Kasumi-1 (cell line): ENCODE measurements around the gene TARBP1.

Experiments
- DNase-seq, 2 experiments: peaks; one replicate each; lab custom pipeline; 2025; lab: John Stamatoyannopoulos, UW

Gene TARBP1

DNA sequence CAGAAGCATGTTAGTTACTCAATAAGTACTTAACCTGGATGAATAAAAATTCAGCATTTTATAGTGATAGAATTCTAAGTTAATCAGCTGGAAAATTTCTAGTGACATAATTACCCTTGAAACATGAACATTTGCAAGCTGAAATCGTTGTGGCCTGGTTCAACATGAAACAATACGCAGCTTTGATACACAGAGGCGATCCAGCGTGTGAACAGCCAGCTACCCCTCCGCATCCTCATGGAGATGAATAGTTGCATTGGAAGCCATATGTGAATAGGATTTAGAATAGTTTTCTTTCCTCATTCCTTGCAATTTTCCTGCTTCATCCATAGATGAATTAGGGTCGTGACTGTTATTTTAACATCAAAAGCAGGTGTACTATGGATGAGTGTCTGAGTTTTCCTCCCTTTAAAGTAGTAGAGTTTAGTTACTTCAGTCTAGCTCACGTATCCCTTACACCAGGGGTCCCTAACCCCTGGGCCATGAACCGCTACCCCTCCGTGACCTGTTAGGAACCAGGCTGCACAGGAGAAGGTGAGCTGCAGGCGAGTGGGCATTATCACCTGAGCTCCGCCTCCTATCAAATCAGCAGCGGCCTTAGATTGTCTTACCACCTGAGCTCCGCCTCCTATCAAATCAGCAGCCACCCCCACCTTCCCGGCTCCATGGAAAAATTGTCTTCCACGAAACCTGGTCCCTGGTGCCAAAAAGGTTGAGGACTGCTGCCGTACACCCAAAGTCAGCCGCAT, 6.2 kb upstream of the TARBP1 start:
- DNase-seq = no peak

DNA sequence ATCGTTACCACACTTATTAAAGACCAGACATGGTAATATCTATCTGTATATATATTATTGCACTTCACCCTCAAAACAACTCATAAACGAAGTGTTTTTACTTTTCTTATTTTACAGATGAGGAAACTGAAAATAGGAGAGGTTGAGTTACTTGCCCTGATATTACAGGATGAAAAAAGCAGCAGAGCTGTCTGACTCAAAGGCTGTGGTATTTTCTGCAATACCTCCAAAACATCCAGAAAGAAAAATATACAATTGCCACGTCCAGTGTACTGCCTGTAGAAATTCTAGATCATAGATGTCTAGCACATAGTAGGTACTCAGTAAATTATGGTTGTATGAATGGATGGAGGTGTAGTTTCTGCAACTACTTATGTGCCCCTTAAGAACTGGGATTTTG, 5.2 kb upstream of the TARBP1 start:
- no peak for DNase-seq

DNA sequence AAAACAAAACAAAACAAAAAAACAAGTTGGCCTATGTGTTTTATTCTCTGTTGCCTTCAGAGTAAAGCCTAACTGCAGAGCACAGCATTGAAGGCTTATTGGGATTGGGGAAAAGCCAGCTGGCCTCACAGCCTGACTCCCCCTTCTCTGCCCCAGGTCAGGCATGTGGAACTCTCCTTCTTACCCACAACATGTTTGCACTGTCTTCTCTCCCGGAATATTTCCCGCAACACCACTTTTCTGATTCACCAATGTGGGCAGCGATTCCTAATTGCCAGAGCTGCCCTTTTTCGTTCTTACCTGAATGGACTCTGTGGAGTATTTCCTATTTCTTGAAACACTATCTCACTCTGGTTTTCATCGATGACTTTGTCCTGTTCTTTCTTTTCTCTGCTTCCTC, 2.8 kb upstream of the TARBP1 start:
- no peak for DNase-seq

DNA sequence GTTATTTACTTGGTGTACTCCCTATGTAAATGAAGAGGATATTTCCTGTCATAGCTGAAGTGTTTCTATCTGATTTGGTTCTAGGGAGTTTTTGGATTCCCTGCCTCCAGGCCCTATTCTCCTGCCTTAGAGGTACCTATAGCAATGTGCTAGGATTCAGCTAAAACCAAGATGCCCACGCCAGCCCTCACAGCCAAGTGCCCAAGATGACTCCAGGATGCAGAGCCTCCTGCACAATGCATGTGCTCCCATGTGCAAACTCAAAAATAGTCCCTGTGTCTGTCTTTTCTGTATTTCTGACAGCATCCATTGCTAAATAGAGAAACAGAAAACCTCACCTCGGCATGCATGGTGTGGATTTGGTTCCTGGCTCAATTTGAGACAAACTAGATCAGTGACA, 887 bp upstream of the TARBP1 start:
- DNase-seq = no peak

DNA sequence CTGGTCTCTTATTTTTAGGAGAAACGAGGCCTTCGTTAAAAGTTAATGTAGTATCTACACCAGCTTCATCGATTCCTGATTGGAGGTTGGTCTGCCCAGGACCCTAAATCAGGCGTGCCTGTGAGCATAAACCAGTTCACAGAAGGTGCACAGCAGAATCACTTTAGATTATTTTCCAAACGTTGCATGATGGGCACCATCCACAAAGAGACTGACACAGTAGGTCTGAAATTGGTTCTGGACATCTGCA, 256 bp upstream of the TARBP1 start:
- DNase-seq = no peak

DNA sequence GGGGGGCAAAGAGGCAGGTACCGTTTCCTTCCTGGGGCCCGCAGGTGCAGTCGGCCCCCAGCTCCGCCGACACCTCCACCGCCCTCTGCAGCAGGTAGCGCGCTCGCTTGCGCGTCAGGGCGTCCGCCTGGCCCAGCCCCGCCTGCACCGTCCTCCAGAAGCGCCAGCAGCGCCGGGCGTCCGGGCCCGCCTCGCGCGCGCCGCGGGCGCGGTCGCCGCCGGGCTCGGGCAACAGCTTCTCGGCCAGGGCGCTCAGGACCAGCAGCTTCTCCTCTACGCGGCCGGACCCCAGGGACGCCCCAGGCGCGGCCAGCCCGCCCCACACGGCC, 863 bp downstream of the TARBP1 start:
- DNase-seq = peak; percentile 24 to 48

DNA sequence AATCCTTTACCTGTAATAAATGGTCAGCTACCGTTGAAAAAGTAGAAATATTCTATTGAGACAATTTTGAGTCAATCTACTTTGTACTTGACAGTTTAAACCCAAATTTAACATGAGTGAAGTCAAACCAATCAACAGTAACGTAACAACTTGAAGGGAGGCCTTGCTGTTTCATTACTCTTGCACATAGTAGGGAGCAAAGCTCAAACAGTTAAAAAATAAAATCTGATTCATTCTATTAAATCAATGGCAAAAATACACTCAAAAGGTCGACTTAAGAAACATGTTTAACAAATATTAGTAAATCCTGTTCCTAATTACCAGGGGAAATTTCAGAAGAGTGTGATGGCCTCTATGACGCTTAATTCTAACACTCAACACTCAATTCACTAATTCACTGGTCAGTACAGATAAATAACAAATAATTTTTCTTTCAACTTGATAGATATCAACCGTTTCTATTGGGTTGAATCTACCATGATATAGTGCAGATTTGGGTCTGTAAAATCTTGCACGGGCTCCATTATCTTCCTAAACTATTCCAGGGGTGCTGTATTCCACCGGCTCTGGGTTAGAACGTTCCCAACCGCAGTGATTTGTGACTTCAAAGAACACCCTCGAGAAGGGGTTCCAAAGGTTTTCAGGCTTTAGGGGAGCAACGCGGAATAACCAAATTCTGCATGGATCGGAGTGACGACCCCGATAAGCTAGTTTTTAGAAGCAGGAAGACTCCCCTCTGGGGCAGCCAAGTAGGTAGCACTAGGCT, 1.4 kb downstream of the TARBP1 start:
- DNase-seq = peak in 1 of 2 experiments; percentile 48

DNA sequence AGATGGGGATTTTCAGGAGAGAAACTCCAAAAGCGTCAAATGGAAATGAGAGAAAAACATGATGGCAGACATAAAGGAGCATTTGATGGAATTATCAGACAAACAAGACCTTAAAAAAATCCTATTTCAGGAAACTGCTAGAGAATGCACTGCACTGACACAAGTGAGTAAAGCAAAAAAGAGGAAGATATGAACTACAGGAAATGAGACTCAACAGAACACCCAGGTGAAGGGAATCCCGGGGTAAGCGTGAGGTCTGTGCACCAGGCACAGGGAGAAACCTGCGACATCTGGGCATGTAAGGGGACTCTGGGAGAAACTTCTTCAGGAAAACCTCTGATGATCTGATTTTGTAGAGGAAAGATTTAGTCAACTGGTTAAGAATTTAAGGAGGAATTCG, 2.8 kb downstream of the TARBP1 start:
- DNase-seq = peak; percentile 68 to 72

DNA sequence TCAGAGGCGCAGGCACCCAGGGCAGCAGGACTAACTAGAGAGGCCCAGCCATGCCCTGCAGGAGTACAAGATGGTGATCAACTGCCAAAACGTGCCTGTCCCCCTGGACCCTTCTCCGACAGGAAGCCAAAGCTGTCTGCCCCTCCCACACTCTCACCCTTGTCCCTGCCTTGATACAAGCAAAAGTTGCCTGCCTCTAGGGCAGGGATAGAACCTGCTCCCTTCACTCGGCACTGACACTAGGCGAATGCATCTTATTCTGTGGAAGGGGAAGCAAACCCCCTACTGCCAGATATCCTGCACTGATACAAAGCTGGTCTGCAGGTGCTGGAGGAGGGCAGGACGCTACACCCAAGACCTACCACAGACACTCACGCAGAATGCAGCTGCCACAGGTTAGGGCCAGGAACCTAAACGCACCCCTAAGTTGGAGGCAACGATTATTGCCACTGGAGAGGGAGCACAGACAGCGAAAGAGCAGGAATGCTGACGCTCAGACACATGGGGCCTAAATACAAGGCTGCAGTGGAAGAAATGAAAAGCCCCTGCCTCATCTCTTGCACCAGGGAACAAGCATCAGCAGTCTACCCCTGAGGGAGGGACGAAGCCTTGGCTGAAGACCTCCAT, 3.7 kb downstream of the TARBP1 start:
- DNase-seq = peak; percentile 62 to 69

DNA sequence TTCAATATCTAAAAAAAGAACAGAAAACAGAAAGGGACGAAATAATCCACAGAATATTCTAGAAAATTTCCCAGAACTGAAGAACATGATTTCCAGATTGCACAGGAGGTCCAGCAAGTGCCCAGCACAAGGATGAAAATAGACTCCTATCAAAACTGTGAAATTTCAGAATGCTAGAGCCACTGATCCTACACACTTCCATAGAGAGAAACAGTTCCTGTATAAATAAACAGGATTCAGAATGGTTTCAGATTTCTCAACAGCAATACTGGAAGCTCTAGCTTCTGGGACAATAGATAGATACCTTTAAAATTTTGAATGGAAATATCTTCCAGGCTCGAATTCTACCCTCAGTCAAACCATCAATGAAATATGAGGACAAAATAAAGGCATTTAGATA, 4.6 kb downstream of the TARBP1 start:
- no peak for DNase-seq

DNA sequence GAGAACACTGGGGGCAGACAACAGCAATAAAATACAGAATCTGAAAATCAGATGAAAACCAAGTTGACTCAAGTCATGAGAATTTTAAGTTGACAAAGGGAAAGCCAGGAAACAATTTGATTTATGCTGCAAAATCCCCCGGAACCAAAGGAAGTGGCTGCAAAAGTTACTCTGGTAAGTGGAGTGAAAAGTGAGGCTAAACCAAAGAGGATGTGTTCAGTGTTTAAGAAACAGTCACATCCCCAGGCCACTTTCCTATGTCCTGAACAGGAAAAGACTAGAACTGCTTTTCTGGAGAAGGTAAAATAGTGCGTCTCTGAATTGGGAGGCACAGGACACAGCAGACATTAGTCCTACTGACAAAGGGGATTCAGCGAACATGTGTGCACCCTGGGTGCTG, 5.9 kb downstream of the TARBP1 start:
- DNase-seq = peak; percentile 63 to 65

DNA sequence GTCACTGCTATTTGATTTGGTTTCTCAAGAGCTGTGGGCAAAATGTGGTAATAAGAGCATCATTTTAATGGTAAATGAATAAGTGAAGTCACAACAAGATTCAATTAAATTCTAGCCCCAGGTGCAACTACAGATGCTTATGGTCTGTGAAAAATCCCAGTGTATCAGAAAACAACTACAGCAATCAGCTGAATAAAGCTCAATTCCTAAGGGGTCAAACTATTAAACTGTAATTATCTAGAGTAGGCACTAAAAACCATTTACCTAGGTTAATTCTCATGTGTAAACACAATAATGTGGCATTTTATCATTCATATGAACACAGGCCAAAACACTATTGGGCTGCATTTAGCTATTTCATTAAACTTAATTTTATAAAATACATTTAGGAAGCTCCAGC, 9.6 kb downstream of the TARBP1 start:
- no peak for DNase-seq

DNA sequence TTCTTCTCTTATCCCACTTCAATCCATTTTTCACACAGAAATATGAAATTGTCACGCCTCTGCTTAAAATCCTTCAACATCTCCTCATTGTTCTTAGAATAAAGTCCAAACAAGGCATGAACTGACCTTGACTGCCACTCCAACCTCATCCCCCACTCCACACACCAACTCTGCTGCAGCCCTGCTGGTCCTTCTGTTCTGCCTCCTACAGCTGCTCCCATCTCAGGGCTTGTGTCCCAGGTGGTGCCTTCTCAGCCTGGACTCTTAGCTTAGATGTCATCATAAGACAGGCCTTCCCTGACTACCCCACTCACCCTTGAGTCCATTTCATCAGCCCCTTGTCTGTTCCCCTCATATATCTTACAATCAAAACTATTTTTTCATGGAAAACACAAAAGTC, 10.4 kb downstream of the TARBP1 start:
- no peak for DNase-seq

DNA sequence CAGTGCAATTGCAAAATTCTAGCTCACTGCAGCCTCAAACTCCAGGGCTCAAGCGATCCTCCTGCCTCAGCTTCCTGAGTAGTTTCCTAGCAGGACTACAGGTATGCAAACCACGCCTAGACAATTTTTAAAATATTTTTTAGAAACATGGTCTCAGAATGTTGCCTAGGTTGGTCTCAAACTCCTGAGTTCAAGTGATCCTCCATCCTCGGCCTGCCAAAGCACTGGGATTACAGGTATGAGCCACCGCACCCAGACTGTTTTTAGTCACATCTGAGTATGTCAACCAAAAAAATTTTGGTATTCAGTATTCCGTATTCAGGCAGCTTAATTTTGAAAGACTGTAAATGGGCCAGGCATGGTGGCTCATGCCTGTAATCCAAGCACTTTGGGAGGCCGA, 11.2 kb downstream of the TARBP1 start:
- no peak for DNase-seq

DNA sequence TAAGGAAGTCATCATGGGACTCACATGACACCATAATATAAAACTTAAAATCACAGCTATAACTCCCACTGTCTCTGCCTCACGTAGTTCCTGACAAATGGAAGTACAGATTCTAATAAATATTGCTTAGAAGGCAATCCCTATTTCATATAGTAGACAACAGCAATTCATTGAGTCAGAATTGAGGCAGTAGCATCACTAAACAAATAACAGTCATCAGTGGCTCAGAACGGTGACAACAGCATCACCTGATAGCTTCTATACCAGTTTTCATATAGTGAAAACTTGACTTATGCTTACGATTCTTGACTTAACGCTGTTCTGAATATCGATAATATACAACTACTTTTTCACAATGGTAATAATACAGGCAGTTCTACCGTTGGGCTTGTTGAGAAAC, 12.0 kb downstream of the TARBP1 start:
- no peak for DNase-seq

DNA sequence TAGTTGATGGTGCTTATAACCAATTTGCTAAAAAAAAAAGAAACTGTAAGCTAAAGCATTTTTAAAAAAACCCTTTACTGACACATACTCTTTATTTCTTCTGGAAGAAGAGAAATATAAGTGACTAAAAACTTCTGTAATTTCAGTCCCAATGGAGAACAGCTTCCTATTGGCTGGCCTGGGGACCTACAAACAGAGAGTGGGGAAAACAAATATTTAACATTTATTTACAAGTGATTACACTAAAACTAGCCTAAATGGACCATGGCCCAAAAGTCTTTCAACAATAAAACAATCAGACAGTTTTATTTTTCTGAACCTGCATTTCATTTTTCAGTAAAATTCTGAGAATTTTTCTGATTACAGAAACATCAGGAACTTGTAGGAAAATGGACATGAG, 15.2 kb downstream of the TARBP1 start:
- DNase-seq = no peak

DNA sequence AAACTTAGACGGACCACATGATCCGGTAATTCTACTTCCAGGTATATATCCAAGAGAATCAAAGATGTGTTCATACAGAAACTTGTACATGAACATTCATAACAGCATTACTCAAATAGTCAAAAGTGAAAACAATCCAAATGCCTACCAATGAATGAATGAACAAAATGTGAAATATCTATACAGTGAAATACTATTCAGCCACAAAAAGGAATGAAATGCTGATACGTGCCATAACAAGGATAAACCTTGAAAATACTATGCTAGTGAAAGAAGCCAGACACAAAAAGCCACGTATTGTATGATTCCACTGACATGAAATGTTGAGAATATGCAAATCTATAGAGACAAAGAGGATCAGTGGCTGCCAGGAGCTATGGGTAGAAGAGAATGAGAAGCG, 18.3 kb downstream of the TARBP1 start:
- DNase-seq = no peak

DNA sequence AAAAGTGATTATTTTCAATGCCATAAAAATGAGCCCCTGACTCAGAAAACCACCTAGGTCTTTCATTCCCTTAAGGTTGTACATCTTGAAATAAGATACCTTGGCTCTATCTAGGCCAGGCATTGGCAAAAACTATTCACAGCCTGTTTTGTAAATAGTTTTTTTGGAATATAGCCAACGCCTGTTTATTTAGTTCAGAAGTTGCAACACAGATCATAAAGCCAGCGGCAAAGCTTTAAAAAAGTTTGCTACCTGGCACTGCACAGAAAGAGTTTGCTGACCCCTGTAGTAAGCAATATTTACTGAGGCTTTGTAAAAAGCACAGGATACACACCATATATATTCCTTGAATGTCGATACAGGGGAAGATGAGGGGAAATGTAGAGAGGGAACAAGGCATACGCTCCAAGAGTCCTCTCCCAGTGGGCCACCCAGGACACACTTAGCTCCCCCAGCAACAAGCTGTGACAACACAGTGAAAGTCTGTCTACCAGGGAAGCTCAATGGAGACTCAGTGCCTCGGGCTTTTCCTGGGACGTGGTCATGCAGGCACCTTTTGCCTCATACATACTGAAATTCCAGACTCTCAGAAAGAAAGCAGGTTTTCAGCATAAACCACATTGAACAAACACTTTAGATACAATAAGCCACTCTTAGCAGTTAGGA, 20.5 kb downstream of the TARBP1 start:
- DNase-seq = no peak

DNA sequence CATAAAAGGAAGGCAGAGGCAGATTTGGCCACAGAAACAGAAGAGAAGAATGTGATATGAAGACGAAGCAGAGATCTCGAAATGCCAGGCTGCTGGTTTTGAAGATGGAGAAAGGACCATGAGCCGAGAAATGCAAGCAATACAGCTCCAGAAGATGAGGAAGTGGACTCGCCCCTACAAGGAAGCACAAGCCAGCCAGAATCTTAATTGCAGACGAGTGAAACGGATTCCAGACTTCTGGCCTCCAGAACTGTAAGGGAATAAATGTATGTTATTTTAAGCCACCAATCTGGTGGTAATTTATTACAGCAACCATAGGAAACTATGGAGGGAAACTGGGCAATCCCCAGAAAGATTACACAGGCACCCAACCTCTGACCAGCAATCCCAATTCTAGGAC, 24.1 kb downstream of the TARBP1 start:
- DNase-seq = no peak

DNA sequence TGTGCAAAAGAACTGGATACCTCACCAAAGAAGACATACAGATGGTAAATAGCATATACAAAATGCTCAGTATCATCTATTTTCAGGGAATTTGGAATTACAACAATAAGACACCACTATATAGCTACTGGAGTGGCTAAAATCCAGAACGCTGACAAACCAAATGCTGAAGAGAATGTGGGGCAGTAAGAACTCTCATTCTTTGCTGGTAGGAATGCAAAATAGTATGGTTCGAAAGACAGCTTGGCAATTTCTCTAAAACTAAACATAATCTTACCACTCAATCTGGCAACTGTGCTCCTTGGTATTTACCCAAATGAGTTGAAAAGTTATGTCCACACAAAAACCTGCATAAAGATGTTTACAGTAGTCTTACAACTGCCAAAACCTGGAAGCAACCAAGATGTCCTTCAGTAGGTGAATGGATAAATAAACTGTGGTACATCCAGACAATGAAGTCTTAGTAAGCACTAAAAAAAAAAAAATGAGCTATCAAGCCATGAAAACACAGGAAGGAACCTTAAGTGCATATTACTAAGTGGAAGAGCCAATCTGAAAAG, 26.5 kb downstream of the TARBP1 start:
- DNase-seq = no peak

DNA sequence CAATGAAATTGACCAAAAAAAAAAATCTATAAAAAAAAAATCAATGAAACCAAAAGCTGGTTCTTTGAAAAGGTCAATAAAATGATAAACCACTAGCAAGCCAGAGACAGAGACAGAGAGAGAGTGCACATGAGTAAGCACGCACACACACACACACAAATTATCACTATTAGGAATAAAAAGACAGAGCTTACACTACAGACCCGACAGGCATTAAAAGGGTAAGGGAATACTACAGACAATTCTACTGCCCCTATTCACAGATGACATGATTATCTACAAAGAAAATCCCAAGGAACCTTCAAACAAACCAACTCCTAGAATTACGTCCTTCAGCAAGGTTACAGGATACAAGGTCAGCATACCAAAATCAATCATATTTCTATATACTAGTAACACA, 38.6 kb downstream of the TARBP1 start:
- no peak for DNase-seq

DNA sequence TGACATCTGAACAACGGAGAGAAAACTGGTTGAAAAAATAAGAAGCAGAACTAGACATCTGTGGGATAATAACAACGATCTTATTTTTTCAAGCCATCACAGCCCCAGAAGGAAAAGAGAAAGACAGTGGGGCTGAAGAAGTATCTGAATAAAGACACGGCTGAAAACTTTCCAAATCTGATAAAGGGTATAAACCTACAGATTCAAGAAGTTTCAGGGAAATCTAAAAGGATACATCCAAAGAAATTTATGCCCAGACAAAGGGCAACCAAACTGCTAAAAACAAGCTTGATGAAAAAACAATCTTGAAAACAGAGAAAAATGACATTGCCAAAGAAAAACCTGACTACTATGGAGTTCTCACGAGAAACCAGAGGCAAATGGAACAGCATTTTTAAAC, 40.4 kb downstream of the TARBP1 start:
- no peak for DNase-seq
